Natural killer cell treated with Interleukin-12 subunit alpha and Interleukin-12 subunit beta and Interleukin-15 and Interleukin-18, amount 100 ng/mL, for 72 hours (primary cell): ENCODE results near the gene CEACAM16. TPM values are rescaled to one million over a fixed set of nuclear protein-coding genes. Genes with fewer than 3 reads are reported as not detected.
A peak's percentile ranks its signal among the peaks of the same experiment; 100 is the strongest.
"Not testable (repeated sequence)": the region's sequence is repeated elsewhere in the genome, so short reads cannot be mapped to it uniquely, and the experiment has no call there.

Source experiments
- ATAC-seq, 2 donors: fragments of 150-1000 bp; cut with Tn5 transposase in 1 of 2; sonication (Bioruptor Pico), chemical (Tn5 transposase) in 1 of 2; 2 replicates each; pipeline ENCODE4 v1.10.0; 2021
- DNase-seq: peaks from one replicate; pipeline ENCODE4 v3.0.0; 2022; ENCODE audit warnings: low spot score
- H3K27ac Mint-ChIP-seq, 2 donors: 1 replicate in 1 of 2; 2 replicates in 1 of 2; pipeline ENCODE4 v1.8.0; 2022; ENCODE audit warnings: mixed read lengths in 2 of 2, mild to moderate bottlenecking in 1 of 2, moderate library complexity in 1 of 2
- H3K27me3 Mint-ChIP-seq, 2 donors: 1 replicate in 1 of 2; 2 replicates in 1 of 2; pipeline ENCODE4 v1.8.0; 2022; ENCODE audit warnings: mixed read lengths in 2 of 2
- H3K36me3 Mint-ChIP-seq: one replicate; pipeline ENCODE4 v1.8.0; 2022; ENCODE audit warnings: mixed read lengths
- H3K4me1 Mint-ChIP-seq, 2 donors: 1 replicate in 1 of 2; 2 replicates in 1 of 2; pipeline ENCODE4 v1.8.0; 2022; ENCODE audit warnings: low read depth in 2 of 2, mixed read lengths in 2 of 2, mild to moderate bottlenecking in 1 of 2
- H3K4me3 Mint-ChIP-seq: one replicate; pipeline ENCODE4 v1.8.0; 2022; ENCODE audit warnings: mixed read lengths
- H3K9me3 Mint-ChIP-seq: 2 replicates; pipeline ENCODE4 v1.8.0; 2022; ENCODE audit warnings: mixed read lengths
- total RNA-seq, 2 donors: library from RNA; stranded (reverse); gene quantifications; one replicate each; pipeline ENCODE4 v1.2.3, GENCODE V29; 2022

The CEACAM16 gene
- total RNA-seq, 2 donors from 2014 or later = not detected

GRCh38 chr19:44666852-44667556 lies 31.9 kb upstream of the CEACAM16 start:
- H3K27ac Mint-ChIP-seq = no peak overlapping the region
- H3K36me3 Mint-ChIP-seq = no peaks in the 10 kb centered on the region
- no peak for DNase-seq
- H3K9me3 Mint-ChIP-seq = no peaks in the 10 kb centered on the region
- H3K4me1 Mint-ChIP-seq = no peaks in the 10 kb centered on the region
- ATAC-seq = peak in 1 of 2 donors; percentile 27
- no peak overlapping the region for H3K4me3 Mint-ChIP-seq
- no peaks in the 10 kb centered on the region for H3K27me3 Mint-ChIP-seq

- Mint-ChIP-seq H3K4me1 (no peaks in the 10 kb centered on the region), H3K27me3 (no peaks in the 10 kb centered on the region), H3K9me3 (no peaks in the 10 kb centered on the region), H3K4me3 (no peak overlapping the region), H3K36me3 (no peaks in the 10 kb centered on the region), H3K27ac (no peak overlapping the region)
- ATAC-seq (no peak), DNase-seq (no peak)
These were observed 29.8 kb upstream of the CEACAM16 start for GRCh38 chr19:44668985-44669764.

- ATAC-seq, H3K4me1 Mint-ChIP-seq, H3K27ac Mint-ChIP-seq, H3K27me3 Mint-ChIP-seq, H3K36me3 Mint-ChIP-seq, DNase-seq, H3K9me3 Mint-ChIP-seq, H3K4me3 Mint-ChIP-seq: not testable (repeated sequence)
These were observed 28.9 kb upstream of the CEACAM16 start for GRCh38 chr19:44670027-44670426.

- Mint-ChIP-seq H3K9me3 (no peaks in the 10 kb centered on the region), H3K36me3 (no peaks in the 10 kb centered on the region), H3K4me1 (no peaks in the 10 kb centered on the region), H3K27me3 (no peaks in the 10 kb centered on the region), H3K4me3 (no peak within 1 kb of the TSS), H3K27ac (no peak within 1 kb of the TSS)
- no peak for DNase-seq
- no peak for ATAC-seq
These were observed 27.6 kb upstream of the CEACAM16 start, which contains the start of gene CEACAM19 for GRCh38 chr19:44671400-44671799. Gene CEACAM19, plus strand, starts transcription at chr19:44671482. Its CDS starts 450 bp downstream, at chr19:44671932.

GRCh38 chr19:44672226-44672625 lies 26.7 kb upstream of the CEACAM16 start:
- no peak overlapping the region for H3K27ac Mint-ChIP-seq
- no peaks in the 10 kb centered on the region for H3K4me1 Mint-ChIP-seq
- no peaks in the 10 kb centered on the region for H3K9me3 Mint-ChIP-seq
- H3K27me3 Mint-ChIP-seq = no peaks in the 10 kb centered on the region
- H3K4me3 Mint-ChIP-seq = no peak overlapping the region
- no peaks in the 10 kb centered on the region for H3K36me3 Mint-ChIP-seq
- no peak for DNase-seq
- no peak for ATAC-seq

- H3K36me3 Mint-ChIP-seq = no peaks in the 10 kb centered on the region
- ATAC-seq = no peak
These were observed 25.4 kb upstream of the CEACAM16 start for GRCh38 chr19:44673510-44673909.

GRCh38 chr19:44675521-44675920 lies 23.4 kb upstream of the CEACAM16 start:
- H3K27ac Mint-ChIP-seq = no peak overlapping the region
- no peak for DNase-seq
- no peak for ATAC-seq

More at GRCh38 chr19:44673510-44673909, 25.4 kb upstream of the CEACAM16 start:
- H3K9me3 Mint-ChIP-seq = no peaks in the 10 kb centered on the region
- no peak for DNase-seq
- H3K27ac Mint-ChIP-seq = no peak overlapping the region
- no peaks in the 10 kb centered on the region for H3K27me3 Mint-ChIP-seq
- no peak overlapping the region for H3K4me3 Mint-ChIP-seq
- H3K4me1 Mint-ChIP-seq = no peaks in the 10 kb centered on the region

GRCh38 chr19:44677019-44677811 lies 21.7 kb upstream of the CEACAM16 start:
- Mint-ChIP-seq H3K27me3 (no peaks in the 10 kb centered on the region), H3K27ac (no peak overlapping the region), H3K36me3 (no peaks in the 10 kb centered on the region), H3K9me3 (no peaks in the 10 kb centered on the region), H3K4me3 (no peak overlapping the region), H3K4me1 (no peaks in the 10 kb centered on the region)
- ATAC-seq (no peak), DNase-seq (no peak)

More at GRCh38 chr19:44675521-44675920, 23.4 kb upstream of the CEACAM16 start:
- Mint-ChIP-seq H3K36me3 (no peaks in the 10 kb centered on the region), H3K4me3 (no peak overlapping the region), H3K27me3 (no peaks in the 10 kb centered on the region), H3K9me3 (no peaks in the 10 kb centered on the region), H3K4me1 (no peaks in the 10 kb centered on the region)

GRCh38 chr19:44680536-44680935 lies 18.4 kb upstream of the CEACAM16 start:
- DNase-seq = no peak
- Mint-ChIP-seq H3K4me3 (no peak overlapping the region), H3K27ac (no peak overlapping the region), H3K4me1 (peaks cover 4 to 5% of the 10 kb centered on the region in 2 donors), H3K27me3 (peaks cover 5 to 7% of the 10 kb centered on the region in 2 donors), H3K9me3 (no peaks in the 10 kb centered on the region), H3K36me3 (no peaks in the 10 kb centered on the region)
- ATAC-seq = no peak

GRCh38 chr19:44681992-44682790 lies 16.8 kb upstream of the CEACAM16 start:
- DNase-seq = no peak
- H3K36me3 Mint-ChIP-seq = no peaks in the 10 kb centered on the region
- no peaks in the 10 kb centered on the region for H3K9me3 Mint-ChIP-seq
- no peak overlapping the region for H3K4me3 Mint-ChIP-seq
- no peak overlapping the region for H3K27ac Mint-ChIP-seq
- H3K4me1 Mint-ChIP-seq = peaks cover 4 to 5% of the 10 kb centered on the region in 2 donors
- peak in 1 of 2 donors; percentile 14 for ATAC-seq
- H3K27me3 Mint-ChIP-seq = peaks cover 8 to 14% of the 10 kb centered on the region in 2 donors

GRCh38 chr19:44682807-44683206 lies 16.1 kb upstream of the CEACAM16 start:
- peaks cover 4 to 5% of the 10 kb centered on the region in 2 donors for H3K4me1 Mint-ChIP-seq
- ATAC-seq (no peak), DNase-seq (no peak)
- H3K9me3 Mint-ChIP-seq = no peaks in the 10 kb centered on the region
- peaks cover 8 to 17% of the 10 kb centered on the region in 2 donors for H3K27me3 Mint-ChIP-seq
- H3K27ac Mint-ChIP-seq = no peak overlapping the region
- H3K4me3 Mint-ChIP-seq = no peak overlapping the region
- no peaks in the 10 kb centered on the region for H3K36me3 Mint-ChIP-seq

- no peaks in the 10 kb centered on the region for H3K36me3 Mint-ChIP-seq
- H3K4me1 Mint-ChIP-seq = peaks cover 4 to 5% of the 10 kb centered on the region in 2 donors
- no peaks in the 10 kb centered on the region for H3K9me3 Mint-ChIP-seq
- no peak overlapping the region for H3K27ac Mint-ChIP-seq
- no peak for DNase-seq
- peaks cover 11 to 20% of the 10 kb centered on the region in 2 donors for H3K27me3 Mint-ChIP-seq
- peak in 1 of 2 donors; percentile 18 for ATAC-seq
- H3K4me3 Mint-ChIP-seq = no peak overlapping the region
These were observed 15.3 kb upstream of the CEACAM16 start for GRCh38 chr19:44683434-44684210.
